Activated T-helper 1 cell treated with anti-CD3 and anti-CD28 coated beads, Interleukin-12 subunit alpha, Interleukin-12 subunit beta, Interleukin-2, Interleukin-4 antibody, amounts not matched to agents 30 ng/mL and 10 ng/mL and 1 ng/mL, durations not matched to agents 14 hours and 24 hours and 36 hours (primary cell): Measurements from ENCODE around the gene PGPEP1. TPM values are rescaled to one million over a fixed set of nuclear protein-coding genes. Genes with fewer than 3 reads are reported as not detected.

Experiments used
- DNase-seq: peaks from one replicate; pipeline ENCODE4 v3.0.0; 2021; ENCODE audit warnings: low spot score
- H3K27ac Mint-ChIP-seq: one replicate; pipeline ENCODE4 v1.8.0; 2021; ENCODE audit warnings: mild to moderate bottlenecking, mixed read lengths
- H3K27me3 Mint-ChIP-seq: one replicate; pipeline ENCODE4 v1.8.0; 2022; ENCODE audit warnings: mild to moderate bottlenecking, moderate library complexity, mixed read lengths; ENCODE audit not compliant: insufficient read depth
- H3K36me3 Mint-ChIP-seq: one replicate; pipeline ENCODE4 v1.8.0; 2021; ENCODE audit warnings: low read depth, mixed read lengths
- H3K4me1 Mint-ChIP-seq: one replicate; pipeline ENCODE4 v1.8.0; 2021; ENCODE audit warnings: low read depth, mixed read lengths
- H3K4me3 Mint-ChIP-seq: one replicate; pipeline ENCODE4 v1.8.0; 2021; ENCODE audit warnings: mild to moderate bottlenecking, moderate library complexity, mixed read lengths
- H3K9me3 Mint-ChIP-seq: one replicate; pipeline ENCODE4 v1.8.0; 2021; ENCODE audit warnings: mixed read lengths
- intact Hi-C: fragments of 100-400 bp; cut with micrococcal nuclease; formaldehyde crosslinking; loops from one replicate; pipeline ENCODE4 v1.15.1; 2024
- total RNA-seq: library from RNA; stranded (reverse); gene quantifications from 2 replicates; pipeline ENCODE4 v1.2.3, GENCODE V29; 2022

Gene PGPEP1
- total RNA-seq, 1 donor from 2014 or later: 17.9 TPM

DNA sequence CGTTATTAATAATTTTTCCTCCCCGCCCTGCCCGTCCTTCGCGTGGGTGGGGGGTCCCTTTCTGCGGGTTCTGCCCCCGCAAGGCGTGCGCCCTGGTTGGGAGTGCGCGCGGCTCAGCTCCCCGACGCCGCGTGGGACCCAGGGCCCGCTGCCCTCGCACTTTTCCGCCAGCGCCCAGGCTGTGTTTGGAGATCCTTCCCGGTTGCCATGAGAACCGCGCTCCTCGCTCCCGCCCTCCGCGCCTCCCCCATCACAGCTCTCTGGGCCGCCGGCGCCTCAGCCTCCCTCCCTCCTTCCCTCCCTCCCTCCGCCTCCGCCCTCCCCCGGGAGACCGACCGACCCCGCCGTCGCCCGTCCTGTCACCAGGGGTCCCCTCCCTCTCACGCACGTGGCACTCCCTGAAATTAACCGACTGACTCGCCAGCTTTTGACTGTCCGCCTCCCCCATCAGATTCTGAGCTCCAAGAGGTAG, 76.4 kb downstream of the PGPEP1 start:
- peak; percentile 60 for DNase-seq
- Mint-ChIP-seq H3K27ac (peak overlapping the region; percentile 92), H3K4me3 (peak overlapping the region; percentile 72), H3K9me3 (no peaks in the 10 kb centered on the region), H3K27me3 (peaks cover 9% of the 10 kb centered on the region), H3K4me1 (peaks cover 61% of the 10 kb centered on the region), H3K36me3 (peaks cover 2% of the 10 kb centered on the region)
- intact Hi-C loops: loop anchor here (5.0 kb wide), 4 partner anchors 125 to 225 kb away; partner anchors contain the start of gene MPV17L2

DNA sequence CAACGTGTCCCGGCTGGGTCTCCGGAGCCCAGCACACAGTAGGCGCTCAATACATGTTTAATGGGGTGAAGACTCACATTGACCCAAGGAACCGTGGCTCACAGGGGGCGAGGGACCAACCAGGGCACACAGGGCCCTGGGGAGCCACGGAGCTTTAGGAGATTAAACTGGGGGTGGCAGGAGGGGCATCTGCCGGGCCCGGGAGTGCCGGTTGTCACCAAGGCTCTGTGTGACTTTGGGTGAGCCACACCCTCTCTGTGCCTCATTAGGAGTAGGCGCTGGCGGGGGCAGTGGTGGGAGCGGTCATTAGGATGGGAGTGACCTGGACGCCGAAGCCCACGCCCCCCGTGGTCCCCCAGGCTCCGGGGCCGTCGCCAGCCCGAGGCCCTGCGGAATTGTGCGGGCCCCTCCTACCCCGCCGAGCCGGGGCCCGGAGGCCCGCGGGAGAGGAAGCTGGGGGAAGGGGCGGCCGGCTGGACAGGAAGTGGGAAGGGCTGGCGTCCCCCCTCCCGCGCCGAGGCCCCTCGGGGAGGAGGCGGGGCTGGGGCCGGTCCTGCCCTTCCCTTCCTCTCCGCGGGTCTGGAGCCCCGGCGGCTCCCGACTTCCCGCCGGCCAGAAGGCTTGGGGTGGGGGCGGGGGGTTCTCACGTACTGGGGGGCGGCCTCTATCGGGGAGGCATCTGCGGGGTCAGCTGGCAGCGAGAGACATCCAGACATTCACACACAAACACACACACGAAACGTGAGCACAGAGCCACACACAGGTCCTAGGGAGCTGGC, 77.0 kb downstream of the PGPEP1 start:
- H3K36me3 Mint-ChIP-seq: peaks cover 2% of the 10 kb centered on the region
- H3K27me3 Mint-ChIP-seq: peaks cover 9% of the 10 kb centered on the region
- H3K27ac Mint-ChIP-seq: peak overlapping the region; percentile 92
- peak overlapping the region; percentile 82 for H3K4me3 Mint-ChIP-seq
- peak; percentile 39 for DNase-seq
- no peaks in the 10 kb centered on the region for H3K9me3 Mint-ChIP-seq
- intact Hi-C loops: loop anchor here (2.0 to 5.0 kb wide), 5 partner anchors 125 to 501 kb away; partner anchors contain the start of genes COPE, DDX49 and MPV17L2
- peaks cover 68% of the 10 kb centered on the region for H3K4me1 Mint-ChIP-seq

DNA sequence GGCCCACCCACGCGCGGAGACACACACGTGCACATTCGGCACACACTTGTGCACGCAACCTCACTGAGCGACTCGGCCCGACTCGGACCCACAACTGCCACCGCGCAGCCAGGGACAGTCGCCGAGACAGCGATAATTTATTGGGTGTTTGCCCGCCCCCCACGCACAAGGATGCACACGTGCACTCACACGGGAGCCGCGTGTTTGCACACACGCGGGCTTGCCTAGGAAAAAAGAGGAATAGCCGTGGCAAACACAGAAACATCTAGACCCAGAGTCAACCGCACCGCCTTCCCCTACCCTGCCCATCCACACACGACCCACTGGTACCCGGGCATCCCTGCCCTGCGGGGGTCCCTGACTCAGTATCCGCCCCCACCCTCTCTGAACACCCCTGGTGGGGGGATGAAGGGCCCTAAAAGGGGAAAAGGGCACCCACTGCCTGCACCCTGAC, 77.7 kb downstream of the PGPEP1 start:
- peaks cover 5% of the 10 kb centered on the region for H3K27me3 Mint-ChIP-seq
- peak overlapping the region; percentile 82 for H3K4me3 Mint-ChIP-seq
- no peaks in the 10 kb centered on the region for H3K9me3 Mint-ChIP-seq
- intact Hi-C loops: loop anchor here (2.0 to 5.0 kb wide), 5 partner anchors 126 to 501 kb away; partner anchors contain the start of genes COPE, DDX49 and MPV17L2
- H3K27ac Mint-ChIP-seq: peak overlapping the region; percentile 82
- DNase-seq: no peak
- H3K4me1 Mint-ChIP-seq: peaks cover 74% of the 10 kb centered on the region
- peaks cover 4% of the 10 kb centered on the region for H3K36me3 Mint-ChIP-seq

DNA sequence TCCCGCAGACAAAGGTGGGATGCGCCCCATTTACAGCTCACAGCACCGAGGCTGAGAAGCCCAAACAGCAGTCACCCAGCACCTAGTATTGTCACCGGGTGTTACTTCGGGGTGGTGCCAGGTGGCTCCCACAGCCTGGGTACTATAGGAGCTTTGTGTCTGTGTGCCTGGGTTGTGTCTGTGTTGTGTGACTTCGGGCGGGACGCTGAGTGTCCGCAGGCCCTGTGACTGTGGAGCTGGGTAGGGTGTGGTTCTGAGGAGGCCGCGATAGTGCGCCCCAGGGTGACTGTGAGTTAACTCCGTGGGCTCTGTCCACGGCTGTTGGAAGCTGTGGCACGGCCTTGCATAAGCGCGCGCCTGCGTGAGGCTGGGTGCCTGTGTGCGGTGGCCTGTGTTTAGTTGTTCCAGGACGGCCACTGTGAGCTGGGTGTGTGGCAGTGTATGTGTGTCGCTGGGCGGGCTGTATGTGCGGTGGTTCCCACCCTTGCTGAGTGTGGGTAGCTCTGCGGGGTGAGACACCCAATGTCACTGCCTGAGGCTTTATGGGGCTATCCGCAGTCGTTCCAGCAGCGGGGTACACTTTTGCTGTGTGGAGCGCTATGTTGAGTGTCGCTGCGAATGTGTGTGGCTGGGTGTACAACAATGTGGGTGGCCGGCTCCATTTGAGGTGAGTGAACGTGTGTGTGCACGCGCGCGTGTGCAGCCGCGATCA, 78.2 kb downstream of the PGPEP1 start:
- intact Hi-C loops: loop anchor here (2.0 to 5.0 kb wide), 5 partner anchors 126 to 500 kb away; partner anchors contain the start of genes COPE, DDX49 and MPV17L2
- peaks cover 4% of the 10 kb centered on the region for H3K36me3 Mint-ChIP-seq
- no peak for DNase-seq
- H3K4me3 Mint-ChIP-seq: peak overlapping the region; percentile 82
- peak overlapping the region; percentile 82 for H3K27ac Mint-ChIP-seq
- peaks cover 76% of the 10 kb centered on the region for H3K4me1 Mint-ChIP-seq
- no peaks in the 10 kb centered on the region for H3K9me3 Mint-ChIP-seq
- peaks cover 5% of the 10 kb centered on the region for H3K27me3 Mint-ChIP-seq

DNA sequence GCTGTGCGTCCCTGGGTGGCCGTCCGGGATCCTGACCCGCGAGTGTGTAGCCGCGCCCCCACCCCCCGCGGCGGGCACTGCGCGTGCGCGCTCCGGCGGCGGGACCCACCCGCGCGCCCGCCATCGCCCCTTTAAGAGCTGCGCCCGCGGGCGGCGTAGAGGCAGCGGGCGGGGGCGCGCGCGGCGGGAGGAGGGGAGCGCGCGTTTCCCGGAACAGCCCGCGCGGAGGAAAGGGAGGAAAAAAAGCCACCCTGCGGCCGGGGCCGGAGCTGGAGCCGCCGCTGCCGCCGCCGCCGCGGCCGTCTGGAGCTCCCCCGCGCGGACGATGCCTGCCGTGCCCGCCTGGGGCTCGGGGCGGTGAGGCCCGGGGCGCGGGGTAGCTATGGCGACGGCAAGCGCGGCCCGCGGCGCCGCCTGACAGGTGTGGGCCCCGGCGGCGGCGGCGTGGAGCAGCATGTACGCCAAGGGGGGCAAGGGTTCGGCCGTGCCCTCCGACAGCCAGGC, 78.8 kb downstream of the PGPEP1 start, which contains the start of gene SSBP4:
SSBP4 (plus strand) TSS at position 204 of the 504 bp plus-strand sequence; CDS start at position 455, 251 bp downstream.
- peaks cover 5% of the 10 kb centered on the region for H3K27me3 Mint-ChIP-seq
- H3K4me3 Mint-ChIP-seq: peak within 1 kb of the TSS; percentile 89
- peak; percentile 75 for DNase-seq
- H3K4me1 Mint-ChIP-seq: peaks cover 78% of the 10 kb centered on the region
- intact Hi-C loops: loop anchor here (2.0 to 5.0 kb wide), 5 partner anchors 127 to 500 kb away; partner anchors contain the start of genes COPE, DDX49 and MPV17L2
- H3K27ac Mint-ChIP-seq: peak within 1 kb of the TSS; percentile 82
- H3K36me3 Mint-ChIP-seq: peaks cover 4% of the 10 kb centered on the region
- H3K9me3 Mint-ChIP-seq: no peaks in the 10 kb centered on the region

Other genes starting within 250 kb of the PGPEP1 start
- gene MAST3, start 242.8 kb upstream of the PGPEP1 start, total RNA-seq: 16.5 and 17.6 TPM in 2 replicates
- 14.7 and 15.6 TPM in 2 replicates for gene PIK3R2, start 187.4 kb upstream of the PGPEP1 start, total RNA-seq
- gene IFI30, start 166.8 kb upstream of the PGPEP1 start, total RNA-seq: 45.3 and 49.9 TPM in 2 replicates
- gene MPV17L2, start 147.4 kb upstream of the PGPEP1 start, total RNA-seq: 19.2 and 23.3 TPM in 2 replicates
- 7.2 and 11.0 TPM in 2 replicates for gene RAB3A, start 136.6 kb upstream of the PGPEP1 start, total RNA-seq
- not detected in 2 replicates for gene PDE4C, start 114.2 kb upstream of the PGPEP1 start, total RNA-seq
- 2.8 and 3.2 TPM in 2 replicates for gene IQCN, start 66.1 kb upstream of the PGPEP1 start, total RNA-seq
- 431 and 455 TPM in 2 replicates for gene JUND, start 59.0 kb upstream of the PGPEP1 start, total RNA-seq
- gene LSM4, start 17.5 kb upstream of the PGPEP1 start, total RNA-seq: 198 and 200 TPM in 2 replicates
- not detected in 2 replicates for gene GDF15, start 45.6 kb downstream of the PGPEP1 start, total RNA-seq
- not detected in 2 replicates for gene LRRC25, start 57.0 kb downstream of the PGPEP1 start, total RNA-seq
- gene SSBP4, start 78.8 kb downstream of the PGPEP1 start, total RNA-seq: 135 and 141 TPM in 2 replicates
- 9.0 and 10.7 TPM in 2 replicates for gene ISYNA1, start 97.5 kb downstream of the PGPEP1 start, total RNA-seq
- gene ELL, start 181.5 kb downstream of the PGPEP1 start, total RNA-seq: 23.6 and 24.1 TPM in 2 replicates
- 163 and 167 TPM in 2 replicates for gene FKBP8, start 203.0 kb downstream of the PGPEP1 start, total RNA-seq
- gene KXD1, start 217.3 kb downstream of the PGPEP1 start, total RNA-seq: 128 and 133 TPM in 2 replicates
- gene UBA52, start 231.3 kb downstream of the PGPEP1 start, total RNA-seq: 1,472 and 1,500 TPM in 2 replicates
- 134 and 135 TPM in 2 replicates for gene REX1BD, start 248.2 kb downstream of the PGPEP1 start, total RNA-seq